NT2/D1 (cell line): ENCODE results near the gene INPP4A.

Experiments used
- YY1 ChIP-seq: IDR thresholded peaks from 2 replicates; pipeline ENCODE4 v1.6.1; 2011; ENCODE audit not compliant: insufficient read length, insufficient read depth
- ZNF274 ChIP-seq: IDR thresholded peaks from 2 replicates; pipeline ENCODE4 v1.6.1; 2011; ENCODE audit warnings: mild to moderate bottlenecking, low read depth, low read length

DNA sequence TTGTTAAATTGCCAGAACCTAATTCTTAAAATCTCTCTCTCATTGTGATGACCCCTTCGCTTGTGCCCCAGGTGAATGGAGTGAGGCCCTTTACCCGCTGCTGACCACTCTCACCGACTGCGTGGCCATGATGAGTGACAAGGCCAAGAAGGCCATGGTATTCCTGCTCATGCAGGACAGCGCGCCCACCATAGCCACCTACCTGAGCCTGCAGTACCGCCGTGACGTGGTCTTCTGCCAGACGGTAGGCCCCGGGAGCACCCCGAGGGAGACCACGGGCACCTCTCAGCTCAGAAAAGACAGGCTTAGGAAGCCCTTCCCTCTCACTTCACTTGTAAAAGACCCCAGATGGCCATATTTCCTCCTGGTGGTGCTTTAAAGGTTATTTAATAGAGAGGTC is 118.7 kb downstream of the INPP4A start:
- no peak for TF ChIP-seq ZNF274
- no peak for TF ChIP-seq YY1
